Measurements from ENCODE around the gene ROCK2. TPM values are rescaled to one million over a fixed set of nuclear protein-coding genes. Genes with fewer than 3 reads are reported as not detected.

ROCK2 gene
- total and polyA plus RNA-seq, 2 donors (not counting 1 experiment from before 2014, with no cell fraction given): 32.0 to 58.1 TPM

GRCh38 chr2:11214770-11215169 is 129.7 kb downstream of the ROCK2 start:
- no peaks in the 10 kb centered on the region for H3K4me1 ChIP-seq (ENCODE audit: control insufficient read depth, extremely low read depth, insufficient read depth, low read length)
- TF ChIP-seq EZH2 (IDR thresholded peaks at IDR 0.05; ENCODE audit: low read length, missing control alignments) (no peak), CTCF (conservative IDR thresholded peaks at IDR 0.05 in 1 of 2, IDR thresholded peaks at IDR 0.05 in 1 of 2; ENCODE audit: low read depth in 1 of 2, low read length in 2 of 2) (no peak)
- no peak overlapping the region for H3K4me2 ChIP-seq (ENCODE audit: extremely low read depth, insufficient read depth, low read length)
- peaks cover 4% of the 10 kb centered on the region for H3K36me3 ChIP-seq (ENCODE audit: control insufficient read depth, insufficient read depth, low read length)
- no peak for DNase-seq (ENCODE audit: low read depth in 2 of 2)
- no peak overlapping the region for H3K27ac ChIP-seq (ENCODE audit: insufficient read depth, low read length)
- no peak overlapping the region for H3K4me3 ChIP-seq (replicated peaks in 1 of 4; ENCODE audit: control extremely low read depth in 1 of 4, insufficient read depth in 1 of 4, low read depth in 3 of 4, low read length in 4 of 4)
- no peak overlapping the region for H2AFZ ChIP-seq (ENCODE audit: low read length)
- H3K27me3 ChIP-seq (ENCODE audit: control insufficient read depth, insufficient read depth, low read length): no peaks in the 10 kb centered on the region
- H4K20me1 ChIP-seq (ENCODE audit: control insufficient read depth, extremely low read depth, insufficient read depth, low read length): no peaks in the 10 kb centered on the region
- no peaks in the 10 kb centered on the region for H3K9me3 ChIP-seq (ENCODE audit: control insufficient read depth, insufficient read depth, low read depth, low read length)
- no peak overlapping the region for H3K9ac ChIP-seq (ENCODE audit: insufficient read depth, low read length)
- no peaks in the 10 kb centered on the region for H3K79me2 ChIP-seq (ENCODE audit: control insufficient read depth, insufficient read depth, low read length)

DNA sequence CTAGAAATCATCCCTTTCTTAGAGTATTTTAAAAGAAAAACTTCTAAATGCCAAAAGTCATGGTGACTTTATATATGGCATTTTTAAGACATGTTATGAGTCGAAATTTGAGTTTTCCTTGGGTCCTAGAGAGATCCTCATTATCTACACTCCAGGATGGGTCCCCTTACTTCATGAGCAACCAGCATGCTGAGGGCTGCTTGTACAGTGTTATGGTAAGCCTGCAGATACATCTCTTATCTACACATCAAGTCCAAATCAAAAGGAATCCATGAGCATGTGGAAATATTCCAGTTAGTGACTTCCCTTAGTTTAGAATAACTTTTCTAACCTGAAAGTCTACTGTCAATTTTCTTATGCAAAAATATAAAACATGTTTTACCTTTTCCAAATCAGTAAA is 130.5 kb downstream of the ROCK2 start:
- Histone ChIP-seq H2AFZ (ENCODE audit: low read length) (no peak overlapping the region), H3K4me3 (replicated peaks in 1 of 4; ENCODE audit: control extremely low read depth in 1 of 4, insufficient read depth in 1 of 4, low read depth in 3 of 4, low read length in 4 of 4) (no peak overlapping the region), H3K27me3 (ENCODE audit: control insufficient read depth, insufficient read depth, low read length) (no peaks in the 10 kb centered on the region), H3K4me1 (ENCODE audit: control insufficient read depth, extremely low read depth, insufficient read depth, low read length) (no peaks in the 10 kb centered on the region), H3K4me2 (ENCODE audit: extremely low read depth, insufficient read depth, low read length) (no peak overlapping the region), H3K9me3 (ENCODE audit: control insufficient read depth, insufficient read depth, low read depth, low read length) (no peaks in the 10 kb centered on the region), H3K27ac (ENCODE audit: insufficient read depth, low read length) (no peak overlapping the region), H3K79me2 (ENCODE audit: control insufficient read depth, insufficient read depth, low read length) (no peaks in the 10 kb centered on the region), H3K36me3 (ENCODE audit: control insufficient read depth, insufficient read depth, low read length) (peaks cover 4% of the 10 kb centered on the region), H3K9ac (ENCODE audit: insufficient read depth, low read length) (no peak overlapping the region), H4K20me1 (ENCODE audit: control insufficient read depth, extremely low read depth, insufficient read depth, low read length) (no peaks in the 10 kb centered on the region)
- peak in 1 of 2 donors; percentile 5 for DNase-seq (ENCODE audit: low read depth in 2 of 2)
- TF ChIP-seq EZH2 (IDR thresholded peaks at IDR 0.05; ENCODE audit: low read length, missing control alignments): no peak
- TF ChIP-seq CTCF (conservative IDR thresholded peaks at IDR 0.05 in 1 of 2, IDR thresholded peaks at IDR 0.05 in 1 of 2; ENCODE audit: low read depth in 1 of 2, low read length in 2 of 2): no peak

- Histone ChIP-seq H3K4me2 (ENCODE audit: extremely low read depth, insufficient read depth, low read length) (no peak overlapping the region), H3K79me2 (ENCODE audit: control insufficient read depth, insufficient read depth, low read length) (no peaks in the 10 kb centered on the region), H3K27ac (ENCODE audit: insufficient read depth, low read length) (no peak overlapping the region), H3K27me3 (ENCODE audit: control insufficient read depth, insufficient read depth, low read length) (no peaks in the 10 kb centered on the region), H3K9ac (ENCODE audit: insufficient read depth, low read length) (no peak overlapping the region), H3K9me3 (ENCODE audit: control insufficient read depth, insufficient read depth, low read depth, low read length) (no peaks in the 10 kb centered on the region), H3K4me3 (replicated peaks in 1 of 4; ENCODE audit: control extremely low read depth in 1 of 4, insufficient read depth in 1 of 4, low read depth in 3 of 4, low read length in 4 of 4) (no peak overlapping the region), H3K36me3 (ENCODE audit: control insufficient read depth, insufficient read depth, low read length) (peaks cover 4% of the 10 kb centered on the region), H2AFZ (ENCODE audit: low read length) (no peak overlapping the region), H4K20me1 (ENCODE audit: control insufficient read depth, extremely low read depth, insufficient read depth, low read length) (no peaks in the 10 kb centered on the region), H3K4me1 (ENCODE audit: control insufficient read depth, extremely low read depth, insufficient read depth, low read length) (no peaks in the 10 kb centered on the region)
- peak; percentile 9 to 98 for DNase-seq (ENCODE audit: low read depth in 2 of 2)
- TF ChIP-seq CTCF (conservative IDR thresholded peaks at IDR 0.05 in 1 of 2, IDR thresholded peaks at IDR 0.05 in 1 of 2; ENCODE audit: low read depth in 1 of 2, low read length in 2 of 2) (no peak), EZH2 (IDR thresholded peaks at IDR 0.05; ENCODE audit: low read length, missing control alignments) (no peak)
Measured at GRCh38 chr2:11213090-11213638, 131.3 kb downstream of the ROCK2 start.
